Psoas muscle (tissue), 8 donors: ENCODE results near the gene CDR2L. TPM values are rescaled to one million over a fixed set of nuclear protein-coding genes. Genes with fewer than 3 reads are reported as not detected.
A peak's percentile ranks its signal among the peaks of the same experiment; 100 is the strongest.
"Not testable (repeated sequence)": the region's sequence is repeated elsewhere in the genome, so short reads cannot be mapped to it uniquely, and the experiment has no call there.

Experiments used
- ATAC-seq, 4 donors: fragments of 200-7000 bp; cut with Tn5 transposase; one replicate each; pipeline ENCODE4 v1.9.1; 2020; ENCODE audit warnings: moderate library complexity in 3 of 4, mild to moderate bottlenecking in 2 of 4
- DNase-seq, 2 donors: peaks; one replicate each; pipeline ENCODE4 v3.0.0-alpha.2; 2020
- H3K27ac ChIP-seq: fragments of 200-600 bp; one replicate; pipeline ENCODE4 v1.8.0; 2022
- H3K27me3 ChIP-seq, 3 donors: fragments of 200-600 bp in 1 of 3; one replicate each; pipeline versions ENCODE4 v1.6.1 to v1.8.0; 2013 to 2022; ENCODE audit warnings: low read length in 2 of 3, mild to moderate bottlenecking in 2 of 3, moderate library complexity in 1 of 3; ENCODE audit not compliant: insufficient read depth in 3 of 3
- H3K36me3 ChIP-seq, 2 donors: fragments of 200-600 bp in 1 of 2; one replicate each; pipeline versions ENCODE4 v1.6.1 to v1.8.0; 2013 to 2022; ENCODE audit warnings: low read depth in 1 of 2, mild to moderate bottlenecking in 1 of 2, moderate library complexity in 1 of 2; ENCODE audit not compliant: insufficient read depth in 1 of 2
- H3K4me1 ChIP-seq: fragments of 200-600 bp; one replicate; pipeline ENCODE4 v1.8.0; 2022
- H3K4me3 ChIP-seq: fragments of 200-600 bp; one replicate; pipeline ENCODE4 v1.8.0; 2022; ENCODE audit warnings: mild to moderate bottlenecking
- H3K9me3 ChIP-seq: fragments of 200-600 bp; one replicate; pipeline ENCODE4 v1.8.0; 2022
- CTCF ChIP-seq: fragments of 200-600 bp; IDR thresholded peaks from one replicate; pipeline ENCODE4 v1.8.0; 2022; ENCODE audit warnings: antibody characterized with exemption
- WGBS, 3 donors: extraction: QIAGEN DNeasy Blood & Tissue Kit; methylation state at CpG; one replicate each; pipeline versions ENCODE4 v1.1.6 to v1.1.7; 2013; 5-methylcytosine and 5-hydroxymethylcytosine counted together
- intact Hi-C, 2 donors: fragments of 100-400 bp; cut with DNase I; formaldehyde crosslinking; loops; one replicate each; pipeline versions ENCODE4 v1.11.0 to v1.14.2; 2022
- polyA plus RNA-seq, 3 donors: library from polyadenylated mRNA; stranded (reverse); fragments of 200-250 nt; gene quantifications; one replicate each; pipeline ENCODE4 v1.2.3, GENCODE V29; 2013
- total RNA-seq, 4 donors: library from RNA; stranded (reverse); fragmentation: NEBNext Ultra II Directional in 2 of 4; extraction: Animal tissue kit (Norgen Biotek cat#: 25700) in 2 of 4; gene quantifications; one replicate each; pipeline versions ENCODE4 v1.2.1 to v1.2.4, GENCODE V29; 2021 to 2023
- donor health status: healthy with polysubstance abuse.
- donor health status: DM: no; HTN: no; CAD: no; lungs with moderate emphysema.
- donor health status: Bipolar disorder and iron deficiency.
- donor health status: healthy.
- donor health status: DM: yes; HTN: yes; CAD: no.
- donor health status: DM: no; HTN: no; CAD: no.
- donor health status: DM: no; HTN: no; CAD: no.
- donor health status: DM: yes; HTN: yes; CAD: no.

The CDR2L gene
- total and polyA plus RNA-seq, 7 donors, result 1.3 to 3.4 (median 1.7) TPM

DNA sequence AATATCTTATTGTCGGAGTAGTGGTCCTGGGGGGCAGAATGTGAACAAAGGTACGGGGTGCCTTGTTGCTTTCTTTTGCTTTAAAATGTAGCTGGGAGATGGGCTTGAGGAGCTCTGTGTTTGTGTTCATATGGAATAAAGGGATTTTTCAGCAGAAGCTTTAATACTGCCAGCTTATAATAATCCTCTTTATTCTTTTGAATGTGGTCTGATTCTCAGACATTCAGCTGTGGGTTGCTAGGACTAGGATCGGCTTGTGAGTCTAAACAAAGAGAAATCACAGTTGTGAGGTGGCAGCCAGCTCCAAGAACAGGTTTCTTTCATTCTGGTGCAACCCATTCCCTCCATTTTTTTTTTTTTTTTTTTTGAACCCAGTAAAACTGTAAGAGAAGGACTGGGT lies 32.3 kb downstream of the CDR2L start:
- TF ChIP-seq CTCF, result no peak
- intact Hi-C loops, result no loop called here
- Histone ChIP-seq H3K36me3 (peaks cover 5 to 71% of the 10 kb centered on the region in 2 donors), H3K4me1 (no peaks in the 10 kb centered on the region), H3K4me3 (no peak overlapping the region), H3K27ac (no peak overlapping the region), H3K27me3 (no peaks in the 10 kb centered on the region), H3K9me3 (no peaks in the 10 kb centered on the region)
- no peak for DNase-seq
- 90 to 93% (median 92%) methylated on average over 3 of the region's 3 CpGs for WGBS, 3 donors
- ATAC-seq, result no peak

DNA sequence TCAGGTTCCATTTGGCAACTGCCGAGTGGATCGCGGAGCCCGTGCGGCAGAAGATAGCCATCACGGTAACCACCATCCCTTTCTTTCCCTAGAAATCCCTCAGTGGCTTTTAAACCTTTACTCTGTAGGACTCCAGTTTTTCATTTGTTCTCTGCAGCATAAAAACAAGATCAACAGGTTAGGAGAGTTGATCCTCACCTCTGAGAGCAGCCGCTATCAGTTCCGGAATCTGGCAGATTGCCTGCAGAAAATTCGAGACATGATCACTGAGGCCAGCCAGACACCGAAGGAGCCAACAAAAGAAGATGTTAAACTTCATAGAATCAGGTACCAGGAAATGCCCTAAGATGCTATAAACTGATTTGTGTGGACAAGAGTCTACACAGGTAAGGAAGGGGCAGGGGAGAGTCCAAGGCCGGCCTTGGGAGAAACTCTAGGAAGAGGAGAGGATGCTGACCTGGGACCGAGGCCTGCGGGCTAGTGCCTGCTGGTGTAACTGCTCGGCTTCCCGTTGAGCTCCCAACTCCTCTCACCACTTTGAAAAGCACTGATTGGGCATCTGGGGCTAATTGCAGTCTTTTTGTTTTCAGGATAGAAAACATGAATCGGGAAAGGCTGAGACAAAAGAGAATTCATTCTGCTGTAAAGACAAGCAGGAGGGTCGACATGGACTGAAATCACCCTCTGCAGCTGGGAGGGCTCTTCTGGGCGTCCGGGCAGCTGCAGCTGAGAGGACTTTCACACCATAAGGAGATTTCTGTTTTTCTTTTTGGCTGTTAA lies 33.1 kb downstream of the CDR2L start:
- no peaks in the 10 kb centered on the region for H3K4me1 ChIP-seq
- H3K4me3 ChIP-seq, result no peak overlapping the region
- intact Hi-C loops, result no loop called here
- TF ChIP-seq CTCF, result no peak
- no peaks in the 10 kb centered on the region for H3K27me3 ChIP-seq
- H3K36me3 ChIP-seq, result peaks cover 5 to 71% of the 10 kb centered on the region in 2 donors
- ATAC-seq (no peak), DNase-seq (peak in 1 of 2 donors; percentile 20)
- H3K9me3 ChIP-seq, result no peaks in the 10 kb centered on the region
- H3K27ac ChIP-seq, result no peak overlapping the region
- 84 to 89% (median 88%) methylated on average over 19 of the region's 19 CpGs for WGBS, 3 donors

- no peak for DNase-seq
- Histone ChIP-seq H3K4me1 (no peaks in the 10 kb centered on the region), H3K27me3 (no peaks in the 10 kb centered on the region), H3K27ac (no peak overlapping the region), H3K4me3 (no peak overlapping the region), H3K9me3 (no peaks in the 10 kb centered on the region), H3K36me3 (peaks cover 5 to 37% of the 10 kb centered on the region in 2 donors)
- no peak for ATAC-seq
- WGBS, 3 donors, result 89 to 93% (median 92%) methylated on average over 10 of the region's 10 CpGs
- TF ChIP-seq CTCF, result no peak
- intact Hi-C loops, result no loop called here
Observed at GRCh38 chr17:75024686-75025397, 37.4 kb downstream of the CDR2L start.

DNA sequence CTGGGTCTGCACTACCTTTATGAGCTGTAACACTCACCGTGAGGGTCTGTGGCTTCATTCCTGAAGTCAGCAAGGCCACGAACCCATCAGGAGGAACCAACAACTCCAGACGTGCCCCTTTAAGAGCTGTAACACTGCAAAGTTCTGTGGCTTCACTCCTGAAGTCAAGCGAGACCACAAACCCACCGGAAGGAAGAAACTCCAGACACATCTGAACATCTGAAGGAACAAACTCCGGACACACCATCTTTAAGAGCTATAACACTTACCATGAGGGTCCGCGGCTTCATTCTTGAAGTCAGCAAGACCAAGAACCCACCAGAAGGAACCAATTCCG lies 37.9 kb downstream of the CDR2L start:
- H3K4me3 ChIP-seq, H3K27ac ChIP-seq, ATAC-seq, H3K4me1 ChIP-seq, H3K9me3 ChIP-seq, intact Hi-C loops, H3K27me3 ChIP-seq, DNase-seq: not testable (repeated sequence)
- peaks cover 2 to 32% of the 10 kb centered on the region in 2 donors for H3K36me3 ChIP-seq
- 82 to 88% (median 88%) methylated on average over 9 of the region's 9 CpGs for WGBS, 3 donors

GRCh38 chr17:75026650-75027049 lies 39.2 kb downstream of the CDR2L start:
- H3K4me1 ChIP-seq, intact Hi-C loops, H3K27me3 ChIP-seq, H3K4me3 ChIP-seq, DNase-seq, ATAC-seq, H3K27ac ChIP-seq, H3K9me3 ChIP-seq: not testable (repeated sequence)
- H3K36me3 ChIP-seq, result peaks cover 2 to 19% of the 10 kb centered on the region in 2 donors
- WGBS, 3 donors, result 72 to 90% (median 77%) methylated on average over 2 of the region's 2 CpGs
